ENCODE results near the gene CCDC178.
"Not testable (repeated sequence)": the region's sequence is repeated elsewhere in the genome, so short reads cannot be mapped to it uniquely, and the experiment has no call there.

CCDC178 gene

GRCh38 chr18:33164121-33164520 lies 276.4 kb downstream of the CCDC178 start:
- H3K27me3 Mint-ChIP-seq; H3K4me3 Mint-ChIP-seq; H3K36me3 Mint-ChIP-seq (ENCODE audit: insufficient read depth); ATAC-seq (replicated peaks); H3K4me1 Mint-ChIP-seq (ENCODE audit: low read depth in 2 of 2); H3K27ac Mint-ChIP-seq; DNase-seq: not testable (repeated sequence)
- peaks cover 8 to 11% of the 10 kb centered on the region in 2 donors for H3K9me3 Mint-ChIP-seq

GRCh38 chr18:33161131-33161530 lies 279.4 kb downstream of the CCDC178 start:
- no peak for DNase-seq
- Mint-ChIP-seq H3K27me3 (no peaks in the 10 kb centered on the region), H3K36me3 (ENCODE audit: insufficient read depth) (no peaks in the 10 kb centered on the region), H3K9me3 (peaks cover 8% of the 10 kb centered on the region in 2 donors), H3K4me3 (no peak overlapping the region), H3K4me1 (ENCODE audit: low read depth in 2 of 2) (no peaks in the 10 kb centered on the region), H3K27ac (no peak overlapping the region)
- ATAC-seq (replicated peaks) = no peak

DNA sequence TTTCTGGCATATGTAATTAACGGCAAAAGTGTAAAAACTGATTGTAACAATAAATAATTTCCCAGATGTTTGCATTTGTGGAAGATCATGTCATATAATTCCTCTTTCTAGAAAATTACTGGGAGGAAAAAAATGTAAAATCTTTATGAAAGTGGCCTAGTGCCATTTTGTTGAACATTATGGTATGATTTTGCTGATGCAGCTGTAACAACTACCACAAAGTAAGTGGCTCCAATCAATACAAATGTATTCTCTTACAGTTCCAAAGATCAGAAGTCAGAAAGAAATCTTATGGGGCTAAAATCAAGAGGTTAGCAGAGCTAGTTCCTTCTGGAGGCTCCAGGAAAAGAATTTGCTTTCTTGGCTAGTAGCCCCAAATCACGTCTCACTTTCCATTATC lies 281.4 kb downstream of the CCDC178 start:
- peaks cover 6 to 8% of the 10 kb centered on the region in 2 donors for H3K9me3 Mint-ChIP-seq
- H3K36me3 Mint-ChIP-seq (ENCODE audit: insufficient read depth) = no peaks in the 10 kb centered on the region
- ATAC-seq (replicated peaks) (no peak), DNase-seq (no peak)
- no peak overlapping the region for H3K27ac Mint-ChIP-seq
- H3K27me3 Mint-ChIP-seq = no peaks in the 10 kb centered on the region
- H3K4me1 Mint-ChIP-seq (ENCODE audit: low read depth in 2 of 2) = no peaks in the 10 kb centered on the region
- no peak overlapping the region for H3K4me3 Mint-ChIP-seq

DNA sequence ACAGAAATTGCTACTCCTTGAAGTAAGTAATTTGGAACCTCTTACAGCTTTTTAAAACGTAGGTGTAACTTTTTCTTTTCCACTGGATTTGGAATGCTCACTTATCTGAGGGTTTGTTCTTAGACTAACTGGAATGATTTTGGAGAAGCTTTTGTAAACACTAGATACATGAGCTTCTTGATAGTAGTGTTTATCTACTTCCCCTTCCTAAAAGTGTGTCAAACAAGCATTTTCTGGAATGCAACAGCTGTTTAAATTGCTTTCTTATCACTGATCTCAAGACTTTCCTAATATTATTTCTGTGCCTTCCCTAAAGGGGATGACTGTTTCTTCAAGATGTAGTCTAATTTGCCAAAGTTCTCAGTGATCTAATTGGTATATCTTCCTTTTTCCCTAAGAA lies 282.6 kb downstream of the CCDC178 start:
- Mint-ChIP-seq H3K36me3 (ENCODE audit: insufficient read depth) (no peaks in the 10 kb centered on the region), H3K4me1 (ENCODE audit: low read depth in 2 of 2) (no peaks in the 10 kb centered on the region), H3K9me3 (peaks cover 8% of the 10 kb centered on the region in 2 donors), H3K27ac (no peak overlapping the region), H3K27me3 (no peaks in the 10 kb centered on the region), H3K4me3 (no peak overlapping the region)
- DNase-seq (no peak), ATAC-seq (replicated peaks) (no peak)

DNA sequence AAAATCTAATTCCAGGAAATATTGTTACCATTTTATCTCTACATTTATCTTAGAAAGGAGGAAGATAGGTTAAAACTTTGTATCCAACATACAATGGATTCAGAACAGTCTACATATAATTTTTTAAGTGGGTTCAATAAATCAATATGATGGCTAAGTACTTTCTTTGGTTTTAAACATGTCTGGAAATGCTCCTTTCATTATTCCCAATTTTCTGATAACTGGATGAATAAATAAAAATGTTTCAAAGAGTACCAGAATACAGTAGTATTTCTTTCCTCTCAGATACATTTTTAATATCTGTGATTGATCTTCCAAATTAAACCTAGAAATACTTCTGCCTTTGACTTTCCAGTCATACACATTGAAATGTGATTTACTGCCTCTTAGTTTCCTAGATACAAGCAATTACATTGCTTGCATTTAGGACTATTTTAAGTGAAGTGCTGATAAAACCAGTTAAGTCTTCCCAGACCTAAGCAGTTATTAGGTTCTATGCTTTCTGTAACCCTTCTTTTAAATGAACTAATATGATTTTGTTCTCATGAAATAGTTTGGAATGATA lies 283.5 kb downstream of the CCDC178 start:
- DNase-seq (no peak), ATAC-seq (replicated peaks) (no peak)
- no peaks in the 10 kb centered on the region for H3K27me3 Mint-ChIP-seq
- peaks cover 7 to 8% of the 10 kb centered on the region in 2 donors for H3K9me3 Mint-ChIP-seq
- H3K36me3 Mint-ChIP-seq (ENCODE audit: insufficient read depth) = peaks cover 2% of the 10 kb centered on the region
- H3K4me3 Mint-ChIP-seq = no peak overlapping the region
- H3K4me1 Mint-ChIP-seq (ENCODE audit: low read depth in 2 of 2) = no peaks in the 10 kb centered on the region
- H3K27ac Mint-ChIP-seq = no peak overlapping the region

DNA sequence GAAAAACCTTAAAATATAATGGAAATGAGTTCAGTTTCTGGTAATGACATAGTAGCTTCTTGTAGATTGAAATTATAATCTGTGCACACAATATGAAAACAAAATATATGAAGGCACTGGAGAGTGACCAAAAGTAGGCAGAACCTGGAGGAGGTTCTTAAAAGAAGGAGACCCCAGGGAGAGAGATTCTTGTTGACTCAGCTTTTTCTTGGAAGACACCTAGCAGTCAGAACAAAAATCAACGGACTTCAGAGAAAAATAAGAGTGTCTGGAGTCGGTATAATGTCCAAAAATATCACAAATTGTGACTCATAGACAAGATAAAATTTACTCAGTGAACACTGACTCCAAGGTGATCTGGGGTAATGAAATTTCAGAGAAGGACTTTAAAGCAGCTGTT lies 286.5 kb downstream of the CCDC178 start:
- ATAC-seq (replicated peaks) (no peak), DNase-seq (no peak)
- Mint-ChIP-seq H3K27me3 (no peaks in the 10 kb centered on the region), H3K4me1 (ENCODE audit: low read depth in 2 of 2) (no peaks in the 10 kb centered on the region), H3K27ac (no peak overlapping the region), H3K36me3 (ENCODE audit: insufficient read depth) (peaks cover 2% of the 10 kb centered on the region), H3K4me3 (no peak overlapping the region), H3K9me3 (peaks cover 0 to 19% of the 10 kb centered on the region in 2 donors)

- Mint-ChIP-seq H3K27me3 (no peaks in the 10 kb centered on the region), H3K9me3 (peaks cover 0 to 21% of the 10 kb centered on the region in 2 donors), H3K4me3 (no peak overlapping the region), H3K4me1 (ENCODE audit: low read depth in 2 of 2) (no peaks in the 10 kb centered on the region), H3K36me3 (ENCODE audit: insufficient read depth) (peaks cover 2% of the 10 kb centered on the region), H3K27ac (no peak overlapping the region)
- DNase-seq = no peak
- no peak for ATAC-seq (replicated peaks)
Observed at GRCh38 chr18:33152376-33152775, 288.1 kb downstream of the CCDC178 start.

DNA sequence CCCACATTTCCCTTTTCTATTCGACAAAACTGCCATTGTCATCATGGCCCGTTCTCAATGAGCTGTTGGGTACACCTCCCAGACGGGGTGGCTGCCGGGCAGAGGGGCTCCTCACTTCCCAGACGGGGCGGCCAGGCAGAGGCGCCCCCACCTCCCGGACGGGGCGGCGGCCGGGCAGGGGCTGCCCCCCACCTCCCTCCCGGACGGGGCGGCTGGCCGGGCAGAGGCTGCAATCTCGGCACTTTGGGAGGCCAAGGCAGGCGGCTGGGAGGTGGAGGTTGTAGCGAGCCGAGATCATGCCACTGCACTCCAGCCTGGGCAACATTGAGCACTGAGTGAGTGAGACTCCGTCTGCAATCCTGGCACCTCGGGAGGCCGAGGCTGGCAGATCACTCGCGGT lies 292.7 kb downstream of the CCDC178 start:
- H3K36me3 Mint-ChIP-seq (ENCODE audit: insufficient read depth); H3K4me1 Mint-ChIP-seq (ENCODE audit: low read depth in 2 of 2); H3K27me3 Mint-ChIP-seq; H3K4me3 Mint-ChIP-seq; H3K27ac Mint-ChIP-seq; ATAC-seq (replicated peaks); DNase-seq: not testable (repeated sequence)
- H3K9me3 Mint-ChIP-seq = peaks cover 9 to 24% of the 10 kb centered on the region in 2 donors

- H3K36me3 Mint-ChIP-seq (ENCODE audit: insufficient read depth) = no peaks in the 10 kb centered on the region
- no peak overlapping the region for H3K4me3 Mint-ChIP-seq
- ATAC-seq (replicated peaks) (no peak), DNase-seq (no peak)
- H3K27me3 Mint-ChIP-seq = no peaks in the 10 kb centered on the region
- no peaks in the 10 kb centered on the region for H3K4me1 Mint-ChIP-seq (ENCODE audit: low read depth in 2 of 2)
- no peak overlapping the region for H3K27ac Mint-ChIP-seq
- H3K9me3 Mint-ChIP-seq = peaks cover 16 to 20% of the 10 kb centered on the region in 2 donors
Observed at GRCh38 chr18:33146014-33146413, 294.5 kb downstream of the CCDC178 start.

- DNase-seq (no peak), ATAC-seq (replicated peaks) (no peak)
- H3K9me3 Mint-ChIP-seq = peaks cover 10 to 13% of the 10 kb centered on the region in 2 donors
- H3K4me3 Mint-ChIP-seq = no peak overlapping the region
- no peak overlapping the region for H3K27ac Mint-ChIP-seq
- no peaks in the 10 kb centered on the region for H3K36me3 Mint-ChIP-seq (ENCODE audit: insufficient read depth)
- no peaks in the 10 kb centered on the region for H3K4me1 Mint-ChIP-seq (ENCODE audit: low read depth in 2 of 2)
- no peaks in the 10 kb centered on the region for H3K27me3 Mint-ChIP-seq
Observed at GRCh38 chr18:33135951-33136660, 304.4 kb downstream of the CCDC178 start.

- no peaks in the 10 kb centered on the region for H3K27me3 Mint-ChIP-seq
- H3K27ac Mint-ChIP-seq = no peak overlapping the region
- H3K4me1 Mint-ChIP-seq (ENCODE audit: low read depth in 2 of 2) = no peaks in the 10 kb centered on the region
- H3K36me3 Mint-ChIP-seq (ENCODE audit: insufficient read depth) = no peaks in the 10 kb centered on the region
- no peak overlapping the region for H3K4me3 Mint-ChIP-seq
- DNase-seq = no peak
- ATAC-seq (replicated peaks) = no peak
- peaks cover 0 to 5% of the 10 kb centered on the region in 2 donors for H3K9me3 Mint-ChIP-seq
Observed at GRCh38 chr18:33132657-33133056, 307.9 kb downstream of the CCDC178 start.

DNA sequence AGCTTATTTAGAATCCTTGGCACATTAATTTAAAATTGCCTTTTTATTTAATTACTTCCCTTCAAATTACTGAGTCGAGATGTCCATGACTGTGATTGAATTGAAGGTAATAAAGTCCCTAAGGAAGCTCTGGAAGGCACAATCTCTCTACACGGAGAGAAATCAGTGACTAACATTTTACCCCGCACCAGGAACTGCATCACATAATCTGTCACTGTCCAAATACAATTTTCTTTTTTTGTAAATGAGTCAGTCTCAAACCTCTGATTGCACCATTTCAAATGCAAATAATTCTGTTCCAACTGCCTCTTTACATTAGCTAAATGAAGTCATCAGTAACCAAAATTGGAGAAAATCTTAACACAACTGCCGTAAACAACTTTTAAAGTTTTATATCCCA lies 311.9 kb downstream of the CCDC178 start:
- no peak overlapping the region for H3K4me3 Mint-ChIP-seq
- ATAC-seq (replicated peaks) (no peak), DNase-seq (no peak)
- no peaks in the 10 kb centered on the region for H3K36me3 Mint-ChIP-seq (ENCODE audit: insufficient read depth)
- no peaks in the 10 kb centered on the region for H3K4me1 Mint-ChIP-seq (ENCODE audit: low read depth in 2 of 2)
- H3K27me3 Mint-ChIP-seq = no peaks in the 10 kb centered on the region
- H3K27ac Mint-ChIP-seq = no peak overlapping the region
- H3K9me3 Mint-ChIP-seq = peaks cover 0 to 6% of the 10 kb centered on the region in 2 donors

GRCh38 chr18:33123862-33124518 lies 316.5 kb downstream of the CCDC178 start:
- Mint-ChIP-seq H3K4me1 (ENCODE audit: low read depth in 2 of 2) (no peaks in the 10 kb centered on the region), H3K36me3 (ENCODE audit: insufficient read depth) (no peaks in the 10 kb centered on the region), H3K9me3 (peaks cover 0 to 6% of the 10 kb centered on the region in 2 donors), H3K4me3 (no peak overlapping the region), H3K27ac (no peak overlapping the region), H3K27me3 (no peaks in the 10 kb centered on the region)
- DNase-seq = no peak
- ATAC-seq (replicated peaks) = no peak

DNA sequence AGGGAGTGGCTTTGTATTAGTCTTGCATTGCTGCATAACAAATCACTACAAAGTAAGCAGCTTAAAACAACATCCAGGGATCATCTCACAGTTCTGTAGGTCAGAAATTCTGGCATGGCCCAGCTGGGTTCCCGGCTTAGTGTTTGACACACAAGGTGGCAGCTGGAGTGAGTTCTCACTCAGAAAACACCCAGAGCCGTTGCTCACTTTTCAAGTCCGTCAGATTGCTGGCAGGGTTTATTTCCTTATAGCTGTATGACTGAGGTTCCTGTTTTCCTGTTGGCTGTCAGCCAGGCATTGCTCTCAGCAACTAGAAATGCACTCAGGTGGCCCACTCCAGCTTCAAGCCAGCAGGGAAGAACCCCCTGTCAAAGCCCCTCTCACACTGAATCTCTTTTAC lies 324.1 kb downstream of the CCDC178 start:
- peaks cover 6 to 16% of the 10 kb centered on the region in 2 donors for H3K9me3 Mint-ChIP-seq
- DNase-seq = no peak
- no peak overlapping the region for H3K4me3 Mint-ChIP-seq
- H3K27me3 Mint-ChIP-seq = no peaks in the 10 kb centered on the region
- no peak for ATAC-seq (replicated peaks)
- H3K4me1 Mint-ChIP-seq (ENCODE audit: low read depth in 2 of 2) = no peaks in the 10 kb centered on the region
- H3K36me3 Mint-ChIP-seq (ENCODE audit: insufficient read depth) = no peaks in the 10 kb centered on the region
- H3K27ac Mint-ChIP-seq = no peak overlapping the region
